Keratinocyte (primary cell): ENCODE measurements around the gene EEF1AKMT2. TPM values are rescaled to one million over a fixed set of nuclear protein-coding genes. Genes with fewer than 3 reads are reported as not detected.

Experiments used
- DNase-seq: peaks from one replicate; pipeline ENCODE4 v3.0.0-alpha.2; 2011; ENCODE audit warnings: low read depth, missing footprints, low spot score
- FAIRE-seq: peaks from 2 replicates; lab custom pipeline; 2011; peaks lifted over from hg19 to GRCh38; lab: Jason Lieb, UNC
- H2AFZ ChIP-seq: 2 replicates; pipeline ENCODE4 v1.6.0; 2012; ENCODE audit warnings: low read length, control low read depth, inconsistent platforms; ENCODE audit not compliant: control insufficient read depth
- H3K27ac ChIP-seq: 2 replicates; pipeline ENCODE4 v1.5.1; 2011; ENCODE audit warnings: low read length; ENCODE audit not compliant: control insufficient read depth, insufficient read depth
- H3K27me3 ChIP-seq: 3 replicates; pipeline ENCODE4 v1.6.0; 2011; ENCODE audit warnings: low read length; ENCODE audit not compliant: control insufficient read depth, insufficient read depth; ENCODE audit errors: extremely low read depth
- H3K36me3 ChIP-seq, 2 experiments: 2 replicates in 1 of 2; 3 replicates in 1 of 2; pipeline ENCODE4 v1.5.1; 2011; ENCODE audit warnings: low read length in 2 of 2, mild to moderate bottlenecking in 1 of 2; ENCODE audit not compliant: control insufficient read depth in 2 of 2, insufficient read depth in 2 of 2; ENCODE audit errors: extremely low read depth in 1 of 2
- H3K4me1 ChIP-seq: 3 replicates; pipeline ENCODE4 v1.5.1; 2011; ENCODE audit warnings: low read length; ENCODE audit not compliant: control insufficient read depth, insufficient read depth; ENCODE audit errors: extremely low read depth
- H3K4me2 ChIP-seq: 3 replicates; pipeline ENCODE4 v1.6.0; 2011; ENCODE audit warnings: low read depth, low read length; ENCODE audit not compliant: control insufficient read depth, insufficient read depth; ENCODE audit errors: extremely low read depth
- H3K4me3 ChIP-seq, 3 experiments: fragments of 200-600 bp in 1 of 3; sonication (generic) in 1 of 3; 2 replicates in 2 of 3; 3 replicates in 1 of 3; pipeline ENCODE4 v1.5.1; 2011 to 2016; ENCODE audit warnings: low read length in 3 of 3, mild to moderate bottlenecking in 3 of 3, control low read depth in 2 of 3, inconsistent platforms in 1 of 3, low read depth in 1 of 3, mixed read lengths in 1 of 3, mixed run types in 1 of 3, moderate library complexity in 1 of 3; ENCODE audit not compliant: control insufficient read depth in 2 of 3, insufficient read depth in 2 of 3; ENCODE audit errors: extremely low read depth in 1 of 3
- H3K79me2 ChIP-seq: 2 replicates; pipeline ENCODE4 v1.6.0; 2012; ENCODE audit warnings: low read length; ENCODE audit not compliant: control insufficient read depth, insufficient read depth
- H3K9ac ChIP-seq: 3 replicates; pipeline ENCODE4 v1.6.0; 2011; ENCODE audit warnings: low read length; ENCODE audit not compliant: control insufficient read depth, insufficient read depth; ENCODE audit errors: extremely low read depth
- H3K9me1 ChIP-seq: 3 replicates; pipeline ENCODE4 v1.6.0; 2011; ENCODE audit warnings: low read length; ENCODE audit not compliant: control insufficient read depth, insufficient read depth; ENCODE audit errors: extremely low read depth
- H3K9me3 ChIP-seq: 2 replicates; pipeline ENCODE4 v1.5.1; 2012; ENCODE audit warnings: low read depth, low read length; ENCODE audit not compliant: control insufficient read depth
- H4K20me1 ChIP-seq: 3 replicates; pipeline ENCODE4 v1.6.0; 2011; ENCODE audit warnings: low read length; ENCODE audit not compliant: control insufficient read depth, insufficient read depth; ENCODE audit errors: extremely low read depth
- CTCF ChIP-seq, 3 experiments: IDR thresholded peaks in 1 of 3; conservative IDR thresholded peaks in 1 of 3; optimal IDR thresholded peaks in 1 of 3; 2 replicates in 2 of 3; 3 replicates in 1 of 3; pipeline versions ENCODE3 to v1.5.1; 2011; ENCODE audit warnings: low read length in 3 of 3, mild to moderate bottlenecking in 3 of 3, moderate library complexity in 2 of 3, control low read depth in 1 of 3, inconsistent platforms in 1 of 3; ENCODE audit not compliant: insufficient read depth in 2 of 3; ENCODE audit errors: extremely low read depth in 1 of 3
- EZH2 ChIP-seq: IDR thresholded peaks from one replicate; pipeline ENCODE4 v1.6.1; 2012; ENCODE audit warnings: inconsistent platforms, mild to moderate bottlenecking, low read length, moderate library complexity
- dilution Hi-C: fragments of 300-500 bp; cut with MboI; formaldehyde crosslinking; loops from one replicate; pipeline ENCODE4 v1.7.0; 2020; ENCODE audit warnings: low sequenced_read_pairs; ENCODE audit not compliant: extremely low pct_ligation_motif_present
- polyA plus RNA-seq, 5 experiments: library from polyadenylated mRNA; depleted of rRNA in 3 of 5; stranded (reverse) in 3 of 5; stranded (forward) in 1 of 5; unstranded in 1 of 5; fragments of >200 nt; gene quantifications; 1 replicate in 1 of 5; 2 replicates in 3 of 5; 3 replicates in 1 of 5; pipeline versions ENCODE4 v1.2.1 to v1.2.3, GENCODE V29; 2011 to 2012; ENCODE audit warnings: missing spikeins in 2 of 5, low read depth in 1 of 5, low replicate concordance in 1 of 5

EEF1AKMT2 gene
- polyA plus RNA-seq, 1 donor (not counting 4 experiments of a cell fraction or from before 2014, with no cell fraction given): 19.1 TPM

DNA sequence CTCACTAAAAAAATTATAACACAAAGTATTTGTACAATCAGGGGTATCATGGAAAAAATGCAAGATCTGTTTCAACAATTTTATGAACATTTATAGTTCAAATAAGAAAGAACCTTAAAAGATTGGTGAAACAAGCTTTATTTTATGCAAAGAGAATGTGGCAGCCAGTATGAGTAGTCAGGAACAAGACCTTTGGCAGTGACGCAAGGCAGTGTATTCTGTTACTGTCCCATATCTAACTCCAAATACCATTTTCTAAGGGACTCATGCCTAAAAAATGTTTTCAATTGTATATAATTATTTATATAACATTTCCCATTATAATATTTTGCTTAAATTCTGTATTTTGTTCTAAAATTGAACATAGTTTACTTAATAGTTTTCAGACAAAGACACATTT lies 28.4 kb downstream of the EEF1AKMT2 start:
- Histone ChIP-seq H3K4me1 (no peaks in the 10 kb centered on the region), H3K9me3 (no peaks in the 10 kb centered on the region), H3K79me2 (no peaks in the 10 kb centered on the region), H3K27ac (no peak overlapping the region), H3K4me3 (no peak overlapping the region), H3K9ac (no peak overlapping the region), H3K27me3 (no peaks in the 10 kb centered on the region), H3K9me1 (no peaks in the 10 kb centered on the region), H3K4me2 (no peak overlapping the region), H3K36me3 (peaks cover 4 to 6% of the 10 kb centered on the region in 2 experiments), H2AFZ (no peak overlapping the region), H4K20me1 (no peaks in the 10 kb centered on the region)
- dilution Hi-C loops: no loop called here
- TF ChIP-seq CTCF (optimal IDR thresholded peaks at IDR 0.05 in 1 of 3, IDR thresholded peaks at IDR 0.05 in 1 of 3, conservative IDR thresholded peaks at IDR 0.05 in 1 of 3; ENCODE audit: extremely low read depth in 1 of 3, insufficient read depth in 2 of 3, low read length in 3 of 3) (no peak), EZH2 (no peak)
- FAIRE-seq (no peak), DNase-seq (no peak)

DNA sequence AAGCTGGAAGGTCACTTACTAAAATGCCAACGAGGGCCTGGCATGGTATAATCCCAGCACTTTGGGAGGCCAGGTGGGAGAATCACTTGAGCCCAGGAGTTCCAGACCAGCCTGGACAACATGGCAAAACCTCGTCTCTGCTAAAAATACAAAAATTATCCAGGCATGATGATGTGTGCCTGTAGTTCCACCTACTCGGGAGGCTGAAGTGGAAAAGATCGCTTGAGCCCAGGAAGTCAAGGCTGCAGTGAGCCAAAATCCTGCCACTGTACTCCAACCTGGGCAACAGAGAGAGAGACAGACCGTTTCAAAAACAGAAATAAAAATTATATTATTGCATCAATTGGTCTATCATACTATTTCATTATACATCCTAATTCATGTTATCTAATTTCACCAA lies 29.4 kb downstream of the EEF1AKMT2 start:
- Histone ChIP-seq H3K79me2 (no peaks in the 10 kb centered on the region), H3K36me3 (peaks cover 4 to 6% of the 10 kb centered on the region in 2 experiments), H3K9me3 (no peaks in the 10 kb centered on the region), H3K27me3 (no peaks in the 10 kb centered on the region), H3K9me1 (no peaks in the 10 kb centered on the region), H4K20me1 (no peaks in the 10 kb centered on the region), H3K9ac (no peak overlapping the region), H3K27ac (no peak overlapping the region), H3K4me3 (no peak overlapping the region), H2AFZ (no peak overlapping the region), H3K4me2 (no peak overlapping the region), H3K4me1 (no peaks in the 10 kb centered on the region)
- DNase-seq (no peak), FAIRE-seq (no peak)
- TF ChIP-seq CTCF (optimal IDR thresholded peaks at IDR 0.05 in 1 of 3, IDR thresholded peaks at IDR 0.05 in 1 of 3, conservative IDR thresholded peaks at IDR 0.05 in 1 of 3; ENCODE audit: extremely low read depth in 1 of 3, insufficient read depth in 2 of 3, low read length in 3 of 3): no peak
- no peak for TF ChIP-seq EZH2
- dilution Hi-C loops: no loop called here
